Activated effector memory CD4-positive, alpha-beta T cell treated with anti-CD3 and anti-CD28 coated beads, Interleukin-2, amount 50 U/mL, for 16 hours (primary cell): Measurements from ENCODE around the gene PYGO1.
"Not testable (repeated sequence)": the region's sequence is repeated elsewhere in the genome, so short reads cannot be mapped to it uniquely, and the experiment has no call there.

Experiments
- DNase-seq: peaks from one replicate; pipeline ENCODE4 v3.0.0-alpha.2; 2020

PYGO1 gene

GRCh38 chr15:55564347-55565145 lies 23.6 kb downstream of the PYGO1 start:
- DNase-seq: no peak

- no peak for DNase-seq
Measured at GRCh38 chr15:55562601-55563000, 25.5 kb downstream of the PYGO1 start.

- no peak for DNase-seq
Measured at GRCh38 chr15:55555089-55555488, 33.1 kb downstream of the PYGO1 start.

GRCh38 chr15:55552926-55553325 lies 35.2 kb downstream of the PYGO1 start:
- no peak for DNase-seq

- DNase-seq: no peak
Measured at GRCh38 chr15:55552451-55552850, 35.7 kb downstream of the PYGO1 start.

GRCh38 chr15:55549305-55549704 lies 38.8 kb downstream of the PYGO1 start:
- no peak for DNase-seq

- DNase-seq: no peak
Measured at GRCh38 chr15:55546718-55547117, 41.4 kb downstream of the PYGO1 start.

GRCh38 chr15:55535436-55535835 lies 52.7 kb downstream of the PYGO1 start:
- no peak for DNase-seq

- DNase-seq: no peak
Measured at GRCh38 chr15:55532944-55533343, 55.2 kb downstream of the PYGO1 start.

- DNase-seq: no peak
Measured at GRCh38 chr15:55530861-55531313, 57.3 kb downstream of the PYGO1 start.

- no peak for DNase-seq
Measured at GRCh38 chr15:55528812-55529211, 59.3 kb downstream of the PYGO1 start.

GRCh38 chr15:55527150-55527549 lies 61.0 kb downstream of the PYGO1 start:
- DNase-seq: no peak

GRCh38 chr15:55526559-55527036 lies 61.5 kb downstream of the PYGO1 start:
- no peak for DNase-seq

GRCh38 chr15:55522742-55523450 lies 65.2 kb downstream of the PYGO1 start:
- DNase-seq: no peak

- no peak for DNase-seq
Measured at GRCh38 chr15:55518641-55519040, 69.5 kb downstream of the PYGO1 start.

- DNase-seq: no peak
Measured at GRCh38 chr15:55518009-55518408, 70.1 kb downstream of the PYGO1 start.

- DNase-seq: no peak
Measured at GRCh38 chr15:55515991-55516776, 72.0 kb downstream of the PYGO1 start.

- DNase-seq: no peak
Measured at GRCh38 chr15:55515491-55515890, 72.7 kb downstream of the PYGO1 start.

- DNase-seq: no peak
Measured at GRCh38 chr15:55514414-55514850, 73.7 kb downstream of the PYGO1 start.

GRCh38 chr15:55513621-55514413 lies 74.3 kb downstream of the PYGO1 start:
- DNase-seq: not testable (repeated sequence)

- no peak for DNase-seq
Measured at GRCh38 chr15:55513152-55513551, 75.0 kb downstream of the PYGO1 start.

- no peak for DNase-seq
Measured at GRCh38 chr15:55507567-55507966, 80.6 kb downstream of the PYGO1 start.
